ENCODE results near the gene FARS2.
"Not testable (repeated sequence)": the region's sequence is repeated elsewhere in the genome, so short reads cannot be mapped to it uniquely, and the experiment has no call there.

The FARS2 gene

DNA sequence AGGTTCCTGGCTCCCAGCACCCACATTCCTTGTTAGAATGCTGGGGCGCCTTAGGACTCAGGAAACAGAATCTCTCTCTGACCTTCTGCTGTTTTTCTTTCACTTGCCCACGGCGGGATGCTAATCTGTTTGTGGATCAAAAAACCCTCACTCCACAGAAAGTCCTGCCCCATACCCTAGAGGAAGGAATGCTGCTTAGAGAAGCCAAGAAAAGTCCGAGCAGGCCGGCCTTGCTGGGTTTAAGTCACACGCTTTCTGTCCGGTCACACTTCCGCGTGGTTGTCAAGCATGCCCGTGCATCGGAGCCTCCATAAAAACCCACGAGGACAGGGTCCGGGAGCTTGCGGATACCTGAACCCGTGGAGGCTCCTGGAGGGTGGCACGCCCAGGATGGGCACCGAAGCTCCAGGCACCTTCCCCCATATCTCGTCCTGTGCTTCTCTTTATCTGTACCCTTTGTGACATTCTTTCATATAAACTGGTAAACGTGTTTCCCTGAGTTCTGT is 522.3 kb downstream of the FARS2 start:
- DNase-seq (ENCODE audit: low read depth in 2 of 2): no peak

DNA sequence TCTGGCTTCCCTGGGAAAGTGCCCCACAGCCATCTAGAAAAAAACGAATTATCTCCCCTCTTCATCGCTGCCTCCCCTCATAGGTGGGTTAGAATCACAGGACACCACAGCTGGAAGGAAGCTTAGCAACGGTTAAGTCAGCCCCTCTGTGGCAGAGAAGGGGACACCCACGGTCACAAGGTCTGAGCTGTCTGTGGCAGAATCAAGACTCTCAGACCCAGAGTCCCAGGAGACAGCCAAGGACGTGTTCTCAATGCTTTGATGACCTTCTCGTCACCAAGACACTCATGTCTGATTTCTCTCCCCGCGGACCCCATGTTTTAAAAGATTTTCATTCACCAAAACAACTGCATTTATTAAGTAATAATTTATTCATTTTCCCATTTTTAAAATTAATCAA is 523.9 kb downstream of the FARS2 start:
- DNase-seq (ENCODE audit: low read depth in 2 of 2): no peak

DNA sequence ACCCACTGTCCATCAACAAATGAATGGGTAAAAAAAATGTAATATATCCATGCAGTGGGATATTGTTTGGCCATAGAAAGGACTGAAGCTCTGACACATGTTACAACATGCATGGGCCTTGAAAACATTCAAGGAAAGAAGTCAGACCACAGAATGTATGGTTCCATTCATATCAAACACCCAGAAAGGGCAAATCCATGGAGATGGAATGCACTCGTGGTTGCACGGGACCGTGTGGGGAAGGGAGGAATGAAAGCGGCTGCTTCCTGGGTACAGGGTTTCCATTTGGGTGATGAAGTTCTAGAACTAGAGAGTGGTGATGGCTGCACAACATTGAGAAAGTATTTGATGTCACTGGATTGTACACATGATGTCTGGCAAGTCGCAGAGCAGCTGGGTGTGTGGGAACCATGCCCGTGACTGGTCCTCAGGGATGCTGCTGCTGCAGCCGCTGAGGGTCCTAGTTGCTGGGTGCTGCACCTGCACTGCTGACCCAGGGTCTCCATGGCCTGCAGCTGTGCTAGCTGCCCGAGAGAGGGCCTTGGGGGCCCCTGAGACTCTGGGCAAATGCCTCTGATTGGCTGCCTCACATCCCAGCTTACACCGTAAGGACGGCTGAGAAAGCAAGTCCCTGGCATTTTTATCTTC is 525.1 kb downstream of the FARS2 start:
- no peak for DNase-seq (ENCODE audit: low read depth in 2 of 2)

DNA sequence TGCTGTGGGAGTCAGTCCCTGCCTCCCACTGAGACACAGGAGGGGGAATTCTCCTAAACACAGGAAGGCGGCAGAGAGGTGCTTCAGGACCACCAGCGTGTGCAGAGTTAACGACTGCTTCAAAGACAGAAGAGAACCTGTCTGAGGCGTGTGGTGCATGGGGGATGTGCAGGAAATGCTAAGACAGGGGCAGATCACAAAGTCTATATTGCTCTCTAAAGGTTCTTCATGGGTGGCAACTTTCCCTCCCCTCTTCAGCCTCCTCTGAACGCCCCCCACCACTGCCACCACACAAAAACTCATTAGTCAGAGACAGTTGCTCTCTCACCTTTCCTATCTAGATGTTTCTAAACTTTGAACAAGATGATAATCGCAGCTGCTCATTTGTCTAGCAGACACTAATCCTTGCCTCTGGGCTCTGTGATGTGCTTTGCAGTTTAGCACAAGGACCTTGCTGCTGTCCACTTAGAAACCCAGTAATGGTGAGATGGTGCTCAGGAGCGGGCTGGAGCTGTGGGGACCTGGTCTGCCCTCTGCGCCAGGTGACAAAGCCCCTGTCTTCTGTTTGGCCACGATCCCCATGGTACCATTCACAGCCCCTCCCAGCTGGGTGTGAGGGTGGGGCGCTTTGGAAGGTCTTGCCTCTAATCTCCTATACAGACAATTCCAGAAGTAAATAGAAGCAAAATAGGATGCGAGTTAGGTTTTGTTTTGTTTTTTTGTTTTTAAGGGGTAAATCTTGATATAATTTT is 525.8 kb downstream of the FARS2 start:
- DNase-seq (ENCODE audit: low read depth in 2 of 2): no peak

DNA sequence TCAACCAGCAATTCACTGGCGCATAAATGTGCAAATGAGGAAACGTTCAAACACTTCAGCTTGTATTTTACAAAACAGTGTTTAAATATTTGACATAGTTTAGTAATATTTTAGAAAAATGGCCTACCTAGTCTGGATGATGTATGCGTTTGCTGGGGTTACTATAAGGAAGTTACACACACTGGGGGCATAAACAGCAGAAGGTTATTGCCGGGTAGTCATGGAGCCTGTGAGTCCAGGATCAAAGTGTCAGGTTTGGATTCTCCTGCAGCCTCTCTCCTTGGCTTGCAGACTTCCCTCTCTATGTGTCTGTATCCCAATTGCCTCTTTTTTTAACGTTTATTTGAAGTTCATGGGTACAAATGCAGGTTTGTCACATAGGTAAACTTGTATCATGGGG is 528.1 kb downstream of the FARS2 start:
- not testable (repeated sequence) for DNase-seq (ENCODE audit: low read depth in 2 of 2)

DNA sequence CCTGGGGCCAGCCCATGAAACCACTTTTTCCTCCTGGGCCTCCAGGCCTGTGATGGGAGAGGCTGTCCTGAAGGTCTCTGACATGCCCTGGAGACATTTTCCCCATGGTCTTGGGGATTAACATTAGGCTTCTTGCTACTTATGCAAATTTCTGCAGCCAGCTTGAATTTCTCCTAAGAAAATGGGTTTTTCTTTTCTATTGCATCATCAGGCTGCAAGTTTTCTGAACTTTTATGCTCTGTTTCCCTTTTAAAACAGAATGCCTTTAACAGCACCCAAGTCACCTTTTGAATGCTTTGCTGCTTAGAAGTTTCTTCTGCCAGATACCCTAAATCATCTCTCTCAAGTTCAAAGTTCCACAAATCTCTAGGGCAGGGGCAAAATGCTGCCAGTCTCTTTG is 535.2 kb downstream of the FARS2 start:
- DNase-seq (ENCODE audit: low read depth in 2 of 2): not testable (repeated sequence)

DNA sequence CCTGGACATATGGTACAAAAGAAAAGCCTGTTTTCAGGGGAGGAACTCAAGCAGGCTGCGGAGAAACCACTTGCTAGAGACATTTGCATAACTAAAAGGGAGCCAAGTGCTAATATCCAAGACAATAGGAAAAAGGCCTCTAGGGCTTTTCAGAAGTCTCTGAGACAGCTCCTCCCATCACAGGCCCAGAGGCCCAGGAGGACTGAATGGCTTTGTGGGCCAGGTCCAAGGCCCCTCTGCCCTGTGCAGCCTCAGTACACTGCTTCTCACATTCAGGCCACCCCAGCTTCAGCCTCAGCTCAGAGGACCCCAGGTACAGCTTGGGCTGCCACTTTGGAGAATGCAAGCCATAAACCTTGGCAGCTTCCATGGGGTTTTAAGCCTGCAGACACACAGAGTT is 545.1 kb downstream of the FARS2 start:
- not testable (repeated sequence) for DNase-seq (ENCODE audit: low read depth in 2 of 2)

DNA sequence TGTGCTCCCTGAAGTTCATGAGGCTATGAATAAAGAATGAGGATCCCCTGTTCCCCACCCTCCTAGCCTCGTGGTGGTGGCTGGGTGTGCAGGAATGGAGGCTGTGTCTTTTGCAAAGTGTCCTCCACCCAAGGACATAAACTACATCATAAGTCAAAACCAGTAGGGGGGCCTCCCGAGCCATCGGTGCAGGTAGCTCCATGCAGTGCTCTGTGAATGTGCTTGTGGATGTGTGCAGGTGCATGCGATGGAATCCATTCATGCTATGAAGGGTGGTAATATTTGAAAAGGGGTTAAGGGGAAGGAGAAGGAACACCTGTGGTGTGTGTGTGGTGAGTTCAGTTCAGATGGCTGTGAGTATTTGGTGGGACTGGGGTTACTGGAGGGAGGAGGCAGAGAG is 548.1 kb downstream of the FARS2 start:
- DNase-seq (ENCODE audit: low read depth in 2 of 2): no peak

DNA sequence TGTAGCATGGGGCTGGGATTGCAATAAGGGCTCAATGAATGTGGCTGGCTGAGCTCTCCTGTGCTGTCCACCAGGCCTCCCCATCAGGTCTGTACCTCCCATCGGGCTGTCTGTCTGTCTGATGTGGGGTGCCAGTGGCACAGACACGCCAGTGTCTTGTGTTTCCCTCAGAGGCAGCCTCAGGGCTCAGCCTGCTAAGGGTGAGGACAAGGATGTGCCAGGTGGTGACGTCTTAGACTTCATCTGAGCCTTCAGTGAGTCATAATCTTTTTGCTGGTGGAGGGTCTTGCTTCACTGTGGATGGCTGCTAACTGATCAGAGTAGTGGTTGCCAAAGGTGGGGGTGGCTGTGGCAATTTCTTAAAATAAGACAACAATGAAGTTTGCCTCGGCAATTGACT is 550.7 kb downstream of the FARS2 start:
- no peak for DNase-seq (ENCODE audit: low read depth in 2 of 2)

DNA sequence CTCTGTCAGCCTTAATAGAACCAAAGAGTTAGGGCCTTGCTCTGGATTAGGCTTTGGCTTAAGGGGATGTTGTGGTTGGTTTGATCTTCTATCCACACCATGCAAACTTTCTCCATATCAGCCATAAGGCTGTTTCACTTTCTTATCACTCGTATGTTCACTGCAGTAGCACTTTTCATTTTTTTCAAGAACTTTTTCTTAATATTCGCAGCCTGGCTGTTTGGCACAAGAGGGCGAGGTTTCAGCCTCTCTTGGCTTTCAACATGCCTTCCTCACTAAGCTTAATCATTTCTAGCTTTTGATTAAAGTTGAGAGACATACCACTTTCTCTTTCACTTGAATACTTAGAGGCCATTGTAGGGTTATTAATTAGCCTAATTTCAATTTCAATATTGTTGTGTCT is 552.3 kb downstream of the FARS2 start:
- no peak for DNase-seq (ENCODE audit: low read depth in 2 of 2)

DNA sequence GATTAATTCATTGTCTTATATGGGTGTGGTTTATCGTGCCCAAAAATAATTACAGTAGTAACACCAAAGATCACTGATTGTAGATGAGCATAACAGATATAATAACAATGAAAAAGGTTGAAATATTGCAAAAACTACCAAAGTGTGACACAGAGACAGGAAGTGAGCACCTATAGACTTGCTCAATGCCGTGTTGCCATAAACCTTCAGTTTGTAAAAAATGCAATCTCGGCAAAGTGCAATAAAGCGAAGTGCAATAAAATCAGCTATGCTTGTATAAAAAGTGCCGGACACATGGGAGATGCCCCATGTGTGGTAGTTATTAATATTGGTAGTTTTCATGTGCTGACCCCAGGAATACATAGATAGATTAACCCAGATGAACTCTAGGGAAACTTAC is 552.8 kb downstream of the FARS2 start:
- DNase-seq (ENCODE audit: low read depth in 2 of 2): no peak

DNA sequence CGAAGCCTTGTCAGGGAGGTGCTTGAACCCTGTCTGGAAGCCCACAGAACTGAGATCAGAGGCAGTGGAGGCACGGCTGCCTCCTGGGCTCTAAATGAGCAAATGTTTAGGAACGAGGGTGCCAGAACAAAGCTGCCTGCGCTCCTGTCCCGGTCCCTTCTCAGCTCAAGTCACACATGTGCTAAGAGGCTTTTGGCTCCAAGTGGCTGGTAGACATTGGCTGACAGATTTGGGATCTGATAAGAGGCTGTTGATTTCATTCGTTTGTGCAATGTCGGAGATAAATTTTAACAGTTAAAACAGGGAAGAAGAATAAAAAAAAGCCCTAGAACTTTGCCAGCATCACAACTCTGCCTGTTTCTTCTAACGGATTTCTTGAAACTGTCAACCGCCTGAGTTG is 553.6 kb downstream of the FARS2 start:
- no peak for DNase-seq (ENCODE audit: low read depth in 2 of 2)

DNA sequence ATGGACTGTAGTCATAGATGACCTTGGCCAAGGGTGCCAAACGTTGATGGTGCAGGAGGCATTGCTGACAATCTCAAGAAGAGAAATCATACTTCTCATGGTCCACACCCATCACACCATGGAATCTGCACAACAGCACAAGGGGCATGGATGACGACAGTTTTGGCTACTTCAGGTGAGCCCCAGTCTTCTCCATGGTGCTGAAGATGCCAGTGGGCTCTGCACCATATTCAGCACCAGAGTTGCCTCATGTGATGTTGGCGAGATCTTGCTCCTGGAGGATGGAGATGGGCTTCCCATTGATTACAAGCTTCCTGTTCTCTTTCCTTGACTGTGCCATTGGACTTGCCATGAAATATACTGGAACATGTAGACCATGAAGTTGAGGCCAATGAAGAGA is 556.6 kb downstream of the FARS2 start:
- no peak for DNase-seq (ENCODE audit: low read depth in 2 of 2)

DNA sequence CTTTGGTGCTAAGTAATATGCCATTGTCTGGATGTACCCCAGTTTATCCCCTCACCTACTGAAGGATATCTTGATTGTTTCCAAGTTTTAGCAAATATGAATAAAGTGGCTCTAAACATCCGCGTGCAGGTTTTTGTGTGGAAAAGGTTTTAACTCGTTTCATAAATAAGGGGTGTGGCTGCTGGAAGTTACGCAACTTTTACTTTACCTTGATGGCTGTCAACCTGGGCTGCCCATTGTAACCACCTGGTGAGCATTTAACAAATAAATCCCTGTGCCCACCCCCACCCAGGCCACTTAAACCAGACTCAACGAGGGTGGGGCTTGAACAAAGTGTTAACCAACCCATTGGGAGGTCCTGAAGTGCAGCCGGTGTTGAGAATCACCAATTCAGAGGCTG is 557.6 kb downstream of the FARS2 start:
- no peak for DNase-seq (ENCODE audit: low read depth in 2 of 2)
